SJSA1 (cell line): ENCODE results near the gene GRIP1. TPM values are rescaled to one million over a fixed set of nuclear protein-coding genes. Genes with fewer than 3 reads are reported as not detected.

Experiments
- DNase-seq, 2 experiments: peaks; one replicate each; pipeline ENCODE4 v3.0.0-alpha.2; 2015 to 2020; ENCODE audit warnings: low spot score in 2 of 2, low read depth in 1 of 2
- H3K27ac ChIP-seq: fragments of 250-450 bp; sonication (Bioruptor Pico); 2 replicates; pipeline ENCODE4 v1.5.1; 2020; ENCODE audit warnings: mild to moderate bottlenecking, moderate library complexity
- H3K27me3 ChIP-seq: fragments of 250-450 bp; sonication (Bioruptor Pico); replicated peaks from 2 replicates; pipeline ENCODE4 v1.5.1; 2020; ENCODE audit warnings: mild to moderate bottlenecking, moderate library complexity
- H3K36me3 ChIP-seq: fragments of 250-450 bp; sonication (Bioruptor Pico); 2 replicates; pipeline ENCODE4 v1.5.1; 2020; ENCODE audit warnings: mild to moderate bottlenecking
- H3K4me1 ChIP-seq: fragments of 250-450 bp; sonication (Bioruptor Pico); replicated peaks from 2 replicates; pipeline ENCODE4 v1.6.1; 2021; ENCODE audit warnings: mild to moderate bottlenecking
- H3K4me3 ChIP-seq: fragments of 250-450 bp; sonication (Bioruptor Pico); 2 replicates; pipeline ENCODE4 v1.5.1; 2020; ENCODE audit warnings: mild to moderate bottlenecking
- H3K9me3 ChIP-seq: fragments of 250-450 bp; sonication (Bioruptor Pico); replicated peaks from 2 replicates; pipeline ENCODE4 v1.5.1; 2020; ENCODE audit warnings: mild to moderate bottlenecking
- total RNA-seq: library from RNA; depleted of rRNA; stranded (reverse); fragments of >200 nt; shearing (Covaris generic); gene quantifications from 2 replicates; pipeline ENCODE4 v1.2.3, GENCODE V29; 2014

GRIP1 gene
- total RNA-seq, 1 experiment from 2014 or later = 3.5 TPM

DNA sequence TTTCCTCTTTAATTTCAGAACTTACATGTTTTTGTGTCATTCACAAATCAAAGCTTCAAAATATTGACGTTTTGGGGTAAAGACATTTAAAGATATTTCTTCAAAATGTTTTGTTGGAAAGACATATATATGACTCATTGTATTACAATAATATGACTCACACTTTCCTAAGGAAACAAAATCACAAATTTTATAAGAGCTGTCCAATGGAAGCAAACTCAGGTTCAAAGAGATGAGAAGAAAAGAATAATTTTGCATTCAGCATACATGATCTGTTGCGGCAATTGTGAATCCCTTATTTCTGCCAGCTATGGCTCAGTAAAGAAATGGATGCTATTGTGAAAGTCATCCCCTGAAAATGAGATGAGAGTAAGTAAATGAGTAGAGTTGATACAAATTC, 82.7 kb downstream of the GRIP1 start:
- Histone ChIP-seq H3K27me3 (peaks cover 6% of the 10 kb centered on the region), H3K4me3 (no peak overlapping the region), H3K4me1 (no peaks in the 10 kb centered on the region), H3K9me3 (no peaks in the 10 kb centered on the region), H3K36me3 (no peaks in the 10 kb centered on the region), H3K27ac (no peak overlapping the region)
- DNase-seq = no peak

DNA sequence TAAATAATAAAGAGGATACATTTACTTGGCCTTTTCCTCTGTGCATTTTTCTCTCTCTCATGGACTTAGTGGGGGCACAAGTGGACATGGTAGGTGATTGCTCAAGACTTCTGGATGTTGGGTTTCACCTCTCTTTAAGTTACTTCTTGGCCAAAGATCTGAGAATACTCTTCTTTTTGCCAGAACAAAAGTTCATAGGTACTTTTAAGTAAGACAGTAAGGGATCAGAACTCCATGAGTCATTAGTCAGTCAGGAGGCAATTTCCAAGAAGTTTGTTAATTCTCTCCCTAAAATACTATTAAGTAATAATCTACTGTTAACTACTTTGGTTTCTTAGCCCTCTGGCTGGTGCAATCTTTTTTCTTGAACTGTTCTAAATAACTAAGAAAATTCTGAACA, 84.2 kb downstream of the GRIP1 start:
- Histone ChIP-seq H3K4me1 (no peaks in the 10 kb centered on the region), H3K27ac (no peak overlapping the region), H3K27me3 (peaks cover 6% of the 10 kb centered on the region), H3K9me3 (no peaks in the 10 kb centered on the region), H3K4me3 (no peak overlapping the region), H3K36me3 (no peaks in the 10 kb centered on the region)
- DNase-seq = no peak

DNA sequence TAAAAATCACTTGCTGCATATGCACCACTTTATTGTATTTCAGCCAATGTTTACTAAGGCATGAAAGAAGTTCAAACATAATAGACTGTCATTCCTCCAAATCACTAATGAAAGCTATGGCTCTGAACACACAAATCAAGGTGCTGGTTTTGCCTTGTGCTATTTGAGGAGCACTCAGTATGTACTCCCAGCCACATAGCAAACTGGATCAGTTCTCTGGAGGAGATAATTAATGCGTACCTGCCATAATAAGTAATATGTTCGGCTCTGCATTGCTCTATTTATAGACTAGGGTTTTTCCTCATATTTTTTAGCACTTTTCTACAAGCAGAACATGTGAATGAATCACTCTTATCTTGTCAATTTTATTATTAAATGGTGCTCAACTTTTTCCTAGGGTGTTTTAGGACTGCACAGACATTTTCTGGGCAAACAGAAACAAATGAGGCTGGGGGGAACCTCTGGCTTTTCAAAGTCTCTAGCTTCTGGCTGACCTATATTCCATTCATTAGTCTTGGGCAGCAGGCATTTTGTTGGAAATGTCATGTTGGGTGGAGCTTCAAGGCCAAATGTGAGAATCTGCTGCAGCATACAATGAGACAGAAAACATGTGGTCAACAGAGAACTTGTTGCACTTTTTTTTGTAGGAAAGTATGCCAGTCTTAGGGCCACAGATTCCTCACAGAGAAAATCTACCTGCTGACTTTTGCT, 88.4 kb downstream of the GRIP1 start:
- H3K27ac ChIP-seq = no peak overlapping the region
- H3K4me3 ChIP-seq = no peak overlapping the region
- peaks cover 9% of the 10 kb centered on the region; the same call in 1 of the 2 replicates for H3K27me3 ChIP-seq
- H3K4me1 ChIP-seq = no peaks in the 10 kb centered on the region
- no peak for DNase-seq
- no peaks in the 10 kb centered on the region for H3K9me3 ChIP-seq
- no peaks in the 10 kb centered on the region for H3K36me3 ChIP-seq

DNA sequence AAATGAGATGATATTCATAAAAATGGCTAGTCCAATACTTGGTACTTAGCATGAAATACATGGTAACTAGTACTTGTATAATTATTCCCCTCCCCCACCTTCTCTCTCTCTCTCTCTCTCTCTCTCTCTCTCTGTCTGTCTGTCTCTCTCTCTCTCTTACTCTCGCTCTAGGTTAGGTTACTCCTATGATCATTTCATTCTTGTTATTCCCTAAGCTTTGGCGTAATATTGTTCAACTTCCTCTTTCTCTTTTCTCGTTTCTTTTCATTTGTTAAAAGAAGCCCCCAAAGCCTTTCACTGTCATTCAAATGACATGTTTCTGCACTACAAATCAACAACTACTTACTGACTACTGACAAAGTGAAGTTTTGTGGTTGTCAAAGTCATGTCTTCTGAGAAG, 89.8 kb downstream of the GRIP1 start:
- peaks cover 3% of the 10 kb centered on the region; the same call in 1 of the 2 replicates for H3K27me3 ChIP-seq
- H3K27ac ChIP-seq = no peak overlapping the region
- no peaks in the 10 kb centered on the region for H3K4me1 ChIP-seq
- DNase-seq = no peak
- no peaks in the 10 kb centered on the region for H3K9me3 ChIP-seq
- H3K4me3 ChIP-seq = no peak overlapping the region
- no peaks in the 10 kb centered on the region for H3K36me3 ChIP-seq

DNA sequence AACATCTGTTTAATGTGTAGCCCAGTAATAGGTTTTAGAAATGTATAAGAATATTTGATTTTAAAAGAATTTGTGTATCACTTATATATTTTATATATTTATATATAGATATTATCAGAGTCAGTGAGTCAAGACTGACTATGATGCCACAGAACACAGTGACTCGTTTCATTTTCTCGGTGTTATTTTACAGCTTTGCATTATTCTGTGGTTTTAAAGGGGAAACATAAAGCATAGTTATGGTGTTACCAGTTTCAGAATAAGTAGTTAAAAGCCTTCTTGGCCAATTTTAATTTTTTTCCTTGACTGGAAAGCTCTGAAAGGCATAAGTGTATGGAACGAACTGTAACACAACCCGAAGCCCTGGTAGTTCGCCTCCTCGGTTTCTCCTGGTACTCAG, 91.0 kb downstream of the GRIP1 start:
- Histone ChIP-seq H3K4me3 (no peak overlapping the region), H3K27ac (no peak overlapping the region), H3K9me3 (no peaks in the 10 kb centered on the region), H3K4me1 (no peaks in the 10 kb centered on the region), H3K36me3 (no peaks in the 10 kb centered on the region), H3K27me3 (peaks cover 3% of the 10 kb centered on the region; the same call in 1 of the 2 replicates)
- no peak for DNase-seq

DNA sequence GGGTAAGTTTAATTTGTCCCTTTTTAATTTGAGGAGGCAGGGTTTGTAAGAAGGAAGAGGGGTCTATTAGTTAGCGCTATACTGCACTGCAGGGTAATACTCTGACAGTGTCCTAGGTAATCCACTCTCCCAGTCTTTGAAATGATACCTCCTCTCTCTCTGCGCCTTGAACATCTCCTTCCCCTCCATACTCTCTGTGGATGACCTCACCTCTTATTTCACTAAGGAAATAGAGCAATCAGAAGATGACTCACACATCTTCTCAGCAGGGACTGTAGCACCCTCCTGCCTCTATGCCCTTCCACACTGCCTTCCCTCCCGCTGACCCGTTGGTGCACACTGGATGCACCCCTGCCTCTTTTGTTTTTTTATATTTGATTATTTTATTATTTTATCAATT, 94.2 kb downstream of the GRIP1 start:
- H3K4me3 ChIP-seq = no peak overlapping the region
- H3K27me3 ChIP-seq = 0 out of 2 replicates have a peak, but pooled peaks cover 3% of the 10 kb centered on the region
- H3K27ac ChIP-seq = no peak overlapping the region
- no peak for DNase-seq
- no peaks in the 10 kb centered on the region for H3K36me3 ChIP-seq
- no peaks in the 10 kb centered on the region for H3K9me3 ChIP-seq
- no peaks in the 10 kb centered on the region for H3K4me1 ChIP-seq

DNA sequence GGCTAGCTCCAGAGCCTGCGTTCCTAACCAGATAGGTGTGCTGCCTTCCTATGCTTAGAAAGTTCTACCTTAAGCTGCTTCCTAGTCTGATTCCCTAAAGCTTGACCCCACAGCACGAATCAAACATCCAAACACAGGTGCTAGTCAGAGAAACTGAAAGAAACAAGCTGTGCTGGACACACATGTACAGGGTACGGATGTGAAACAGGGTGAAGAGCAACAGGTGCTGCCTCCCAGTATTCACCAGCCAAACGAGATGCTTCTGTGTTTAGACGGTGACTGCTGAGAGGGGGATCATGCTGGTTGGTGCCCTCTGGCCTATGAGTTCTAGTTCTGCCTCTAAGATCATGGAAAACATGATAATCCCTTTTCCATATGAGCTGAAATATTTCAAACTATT, 105.3 kb downstream of the GRIP1 start:
- no peak overlapping the region for H3K4me3 ChIP-seq
- no peak overlapping the region for H3K27ac ChIP-seq
- no peaks in the 10 kb centered on the region for H3K27me3 ChIP-seq
- H3K36me3 ChIP-seq = no peaks in the 10 kb centered on the region
- no peak for DNase-seq
- no peaks in the 10 kb centered on the region for H3K4me1 ChIP-seq
- H3K9me3 ChIP-seq = no peaks in the 10 kb centered on the region

DNA sequence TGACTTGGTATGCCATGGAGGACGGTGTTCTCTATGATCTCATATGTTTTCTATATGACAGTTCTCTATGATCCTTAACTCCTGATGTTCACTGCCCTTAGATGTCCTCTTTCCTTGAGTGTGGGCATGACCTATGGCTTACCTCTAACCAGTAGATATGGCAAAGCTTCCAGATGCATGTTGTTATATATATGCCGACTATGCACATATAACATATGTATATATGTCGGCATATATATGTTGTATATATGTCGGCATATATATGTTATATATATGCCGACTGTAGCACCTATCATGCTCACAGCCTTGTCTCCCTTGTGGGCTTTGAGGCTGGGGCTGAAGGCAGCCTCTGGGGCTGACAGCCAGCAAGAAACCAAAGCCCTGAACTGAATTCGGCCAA, 106.0 kb downstream of the GRIP1 start:
- Histone ChIP-seq H3K4me1 (no peaks in the 10 kb centered on the region), H3K36me3 (no peaks in the 10 kb centered on the region), H3K27me3 (no peaks in the 10 kb centered on the region), H3K27ac (no peak overlapping the region), H3K9me3 (no peaks in the 10 kb centered on the region), H3K4me3 (no peak overlapping the region)
- no peak for DNase-seq

DNA sequence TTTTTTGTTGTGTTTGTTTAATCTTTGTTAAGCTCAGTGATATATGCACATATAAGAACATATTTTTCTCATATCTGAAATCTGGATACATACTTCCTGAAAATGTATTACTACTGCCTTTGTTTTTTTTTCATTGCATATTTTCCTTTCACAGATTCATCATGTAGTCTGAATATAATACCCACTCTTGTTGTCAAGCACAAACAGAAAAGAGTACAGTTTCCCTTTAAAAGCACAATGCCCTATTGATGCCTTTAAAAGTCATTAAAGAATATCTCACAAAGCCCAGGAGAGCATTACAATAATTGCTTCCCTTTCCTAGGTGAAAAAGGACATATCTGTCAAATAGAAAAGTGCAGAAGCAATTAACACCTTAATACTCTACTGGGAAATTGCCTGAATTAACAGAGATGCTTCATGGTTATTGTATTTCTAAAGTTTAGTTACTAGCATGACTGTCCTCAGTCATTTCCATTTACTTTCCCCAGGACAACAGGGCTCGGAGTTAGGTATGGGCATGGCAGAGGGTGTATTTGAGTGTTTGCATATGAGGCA, 107.4 kb downstream of the GRIP1 start:
- no peaks in the 10 kb centered on the region for H3K36me3 ChIP-seq
- no peaks in the 10 kb centered on the region for H3K9me3 ChIP-seq
- no peaks in the 10 kb centered on the region for H3K27me3 ChIP-seq
- no peak for DNase-seq
- H3K4me3 ChIP-seq = no peak overlapping the region
- H3K27ac ChIP-seq = no peak overlapping the region
- H3K4me1 ChIP-seq = no peaks in the 10 kb centered on the region

DNA sequence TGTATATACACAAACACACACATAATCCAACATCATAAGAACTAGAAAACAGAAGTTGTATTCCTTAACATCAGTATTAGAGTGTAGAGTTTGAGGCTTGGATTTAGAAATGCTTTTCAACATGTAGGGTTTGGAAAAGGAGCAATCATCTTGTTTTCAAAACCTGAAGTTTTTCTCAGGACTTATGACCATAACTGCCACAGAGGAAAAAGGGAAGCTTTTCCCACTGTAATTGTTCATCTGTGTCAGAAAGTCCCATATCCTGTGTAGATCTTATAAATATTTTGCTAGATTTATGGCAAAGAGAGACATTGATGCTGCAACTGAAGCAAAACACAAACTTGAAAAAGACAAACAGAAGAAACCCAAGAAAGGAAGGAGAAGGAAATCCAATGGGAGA, 115.7 kb downstream of the GRIP1 start:
- H3K27ac ChIP-seq = no peak overlapping the region
- no peaks in the 10 kb centered on the region for H3K27me3 ChIP-seq
- no peak for DNase-seq
- no peak overlapping the region for H3K4me3 ChIP-seq
- H3K4me1 ChIP-seq = no peaks in the 10 kb centered on the region
- H3K9me3 ChIP-seq = no peaks in the 10 kb centered on the region
- no peaks in the 10 kb centered on the region for H3K36me3 ChIP-seq

DNA sequence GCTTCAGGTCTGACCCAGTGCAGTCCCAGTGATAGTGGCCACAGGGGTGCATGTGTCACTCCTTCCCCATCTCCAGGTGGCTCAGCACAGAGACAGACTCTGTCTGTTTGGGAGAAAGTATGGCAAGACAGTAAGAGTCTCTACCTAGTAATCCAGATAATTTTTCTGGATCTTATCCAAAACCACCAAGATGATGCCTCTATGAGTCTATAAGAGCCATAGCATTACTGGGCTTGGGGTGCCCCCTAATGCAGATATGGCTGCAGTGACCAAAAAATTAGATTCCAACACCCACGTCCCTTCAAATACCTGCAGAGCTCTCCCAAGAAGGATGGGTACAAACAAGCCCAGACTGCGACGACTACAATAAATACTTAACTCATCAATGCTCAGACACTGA, 123.8 kb downstream of the GRIP1 start:
- DNase-seq = no peak
- Histone ChIP-seq H3K27ac (no peak overlapping the region), H3K4me1 (no peaks in the 10 kb centered on the region), H3K9me3 (no peaks in the 10 kb centered on the region), H3K4me3 (no peak overlapping the region), H3K27me3 (no peaks in the 10 kb centered on the region), H3K36me3 (no peaks in the 10 kb centered on the region)

DNA sequence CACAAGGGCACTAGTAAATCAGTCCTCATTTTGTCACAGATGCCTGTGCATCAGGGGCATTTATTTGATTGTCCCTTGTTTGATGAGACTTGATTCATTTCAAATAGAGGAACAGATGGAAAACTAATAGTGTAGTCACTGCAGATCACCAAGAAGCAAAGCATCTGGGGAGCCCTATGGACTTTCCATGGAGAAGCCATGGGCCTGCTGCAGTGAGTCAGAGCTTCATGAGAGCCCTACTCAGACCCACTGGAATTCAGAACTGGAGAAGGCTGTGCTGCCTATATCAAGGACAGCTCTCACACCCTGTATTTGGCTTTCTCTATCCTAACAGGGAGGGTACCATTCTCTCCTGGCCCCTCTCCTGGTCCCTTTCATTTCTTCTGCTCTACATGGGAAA, 126.2 kb downstream of the GRIP1 start:
- Histone ChIP-seq H3K4me3 (no peak overlapping the region), H3K9me3 (no peaks in the 10 kb centered on the region), H3K27me3 (no peaks in the 10 kb centered on the region), H3K4me1 (no peaks in the 10 kb centered on the region), H3K27ac (no peak overlapping the region), H3K36me3 (no peaks in the 10 kb centered on the region)
- no peak for DNase-seq

DNA sequence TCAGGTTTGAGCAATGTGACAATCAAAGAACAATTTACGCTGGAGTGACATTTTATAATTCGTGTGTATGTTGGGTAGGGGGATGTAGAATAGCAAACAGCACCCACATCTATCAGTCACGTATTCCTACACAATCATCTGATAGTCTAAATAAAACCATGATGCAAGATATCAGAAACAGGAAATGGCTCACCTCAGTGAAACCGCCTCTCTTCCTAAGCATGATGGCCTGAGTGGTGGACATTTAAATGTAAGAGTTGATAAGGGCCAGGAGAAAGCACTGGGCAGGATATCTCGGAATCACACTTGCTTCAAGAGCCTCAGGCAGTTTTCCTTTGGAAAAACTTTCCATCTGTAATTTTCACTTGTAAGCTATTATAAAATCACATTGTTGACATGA, 128.2 kb downstream of the GRIP1 start:
- H3K36me3 ChIP-seq = no peaks in the 10 kb centered on the region
- no peaks in the 10 kb centered on the region for H3K9me3 ChIP-seq
- H3K27ac ChIP-seq = no peak overlapping the region
- H3K27me3 ChIP-seq = no peaks in the 10 kb centered on the region
- no peak overlapping the region for H3K4me3 ChIP-seq
- no peaks in the 10 kb centered on the region for H3K4me1 ChIP-seq
- no peak for DNase-seq

DNA sequence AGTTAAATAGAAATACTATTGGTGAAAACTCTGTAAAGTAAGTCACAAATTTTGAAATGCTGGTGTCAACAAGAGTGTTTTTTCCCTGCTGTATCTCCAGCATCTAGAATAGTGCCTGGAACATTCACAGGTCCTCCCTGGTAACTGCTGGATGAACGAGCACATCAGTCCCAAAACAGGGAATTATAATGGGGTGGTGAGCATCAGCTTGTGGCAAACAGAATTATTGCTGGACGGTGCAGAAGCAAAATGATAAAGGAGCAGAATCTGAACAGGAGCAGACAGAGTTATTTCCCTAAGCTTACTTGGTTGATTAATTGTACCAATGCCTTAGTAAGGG, 129.9 kb downstream of the GRIP1 start:
- H3K27me3 ChIP-seq = no peaks in the 10 kb centered on the region
- no peak overlapping the region for H3K27ac ChIP-seq
- H3K36me3 ChIP-seq = no peaks in the 10 kb centered on the region
- no peak overlapping the region for H3K4me3 ChIP-seq
- H3K9me3 ChIP-seq = no peaks in the 10 kb centered on the region
- no peak for DNase-seq
- H3K4me1 ChIP-seq = no peaks in the 10 kb centered on the region
